ENCODE results near the gene ZNHIT1.

Gene ZNHIT1

GRCh38 chr7:101171442-101171837 is 46.5 kb upstream of the ZNHIT1 start:
- H3K4me3 ChIP-seq (ENCODE audit: low read depth, low read length) = no peak overlapping the region
- no peak for DNase-seq (ENCODE audit: low read depth)
- TF ChIP-seq, protein P1, sequence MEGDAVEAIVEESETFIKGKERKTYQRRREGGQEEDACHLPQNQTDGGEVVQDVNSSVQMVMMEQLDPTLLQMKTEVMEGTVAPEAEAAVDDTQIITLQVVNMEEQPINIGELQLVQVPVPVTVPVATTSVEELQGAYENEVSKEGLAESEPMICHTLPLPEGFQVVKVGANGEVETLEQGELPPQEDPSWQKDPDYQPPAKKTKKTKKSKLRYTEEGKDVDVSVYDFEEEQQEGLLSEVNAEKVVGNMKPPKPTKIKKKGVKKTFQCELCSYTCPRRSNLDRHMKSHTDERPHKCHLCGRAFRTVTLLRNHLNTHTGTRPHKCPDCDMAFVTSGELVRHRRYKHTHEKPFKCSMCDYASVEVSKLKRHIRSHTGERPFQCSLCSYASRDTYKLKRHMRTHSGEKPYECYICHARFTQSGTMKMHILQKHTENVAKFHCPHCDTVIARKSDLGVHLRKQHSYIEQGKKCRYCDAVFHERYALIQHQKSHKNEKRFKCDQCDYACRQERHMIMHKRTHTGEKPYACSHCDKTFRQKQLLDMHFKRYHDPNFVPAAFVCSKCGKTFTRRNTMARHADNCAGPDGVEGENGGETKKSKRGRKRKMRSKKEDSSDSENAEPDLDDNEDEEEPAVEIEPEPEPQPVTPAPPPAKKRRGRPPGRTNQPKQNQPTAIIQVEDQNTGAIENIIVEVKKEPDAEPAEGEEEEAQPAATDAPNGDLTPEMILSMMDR (IDR thresholded peaks at IDR 0.05; ENCODE audit: insufficient read depth, low read depth, low read length, missing control alignments) = peak; percentile 2

DNA sequence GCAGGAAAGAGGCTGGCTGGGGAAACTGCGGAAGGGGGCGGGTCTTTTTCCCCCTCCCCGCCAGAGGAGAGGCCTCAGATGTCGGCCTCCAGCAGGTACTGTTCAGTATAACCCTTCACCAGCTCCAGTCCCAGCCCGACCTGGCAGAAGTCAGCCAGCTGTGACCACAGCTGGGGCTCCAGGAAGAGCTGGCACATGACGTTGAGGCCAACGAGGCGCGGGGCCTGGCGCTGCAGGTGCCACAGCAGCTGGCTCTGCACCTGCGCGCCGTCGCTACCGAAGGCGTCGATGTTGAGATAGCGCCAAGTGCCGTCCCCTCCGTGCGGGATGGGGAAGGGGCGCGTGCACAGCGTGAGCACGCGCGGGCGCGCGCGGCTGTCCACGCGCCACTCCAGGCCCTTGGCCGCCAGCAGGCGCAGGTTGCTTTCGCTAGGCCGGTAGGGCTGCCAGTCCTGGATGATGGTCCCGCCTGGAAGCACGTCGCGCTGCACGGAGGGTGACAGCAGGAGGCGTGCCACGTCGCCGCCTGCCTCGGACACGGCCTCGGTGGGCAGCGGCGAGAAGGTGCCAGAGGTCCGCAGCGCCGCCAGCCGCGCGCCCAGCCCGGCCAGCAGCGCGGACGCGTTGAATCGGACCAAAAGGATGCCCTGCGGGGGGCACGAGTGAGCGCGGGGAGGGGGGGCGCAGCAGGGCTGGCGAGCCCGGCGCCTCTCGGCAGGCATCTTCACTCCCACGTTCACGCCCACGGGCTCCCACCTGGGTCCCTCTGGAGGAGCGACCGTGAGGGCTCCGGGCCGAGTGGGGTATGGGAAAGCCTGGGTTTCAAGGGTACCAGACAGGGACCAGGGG is 45.7 kb upstream of the ZNHIT1 start:
- TF ChIP-seq, protein P1 (IDR thresholded peaks at IDR 0.05; ENCODE audit: insufficient read depth, low read depth, low read length, missing control alignments) = no peak
- no peak overlapping the region for H3K4me3 ChIP-seq (ENCODE audit: low read depth, low read length)
- DNase-seq (ENCODE audit: low read depth) = no peak

- TF ChIP-seq, protein P1 (IDR thresholded peaks at IDR 0.05; ENCODE audit: insufficient read depth, low read depth, low read length, missing control alignments) = no peak
- no peak overlapping the region for H3K4me3 ChIP-seq (ENCODE audit: low read depth, low read length)
- no peak for DNase-seq (ENCODE audit: low read depth)
Observed at GRCh38 chr7:101172854-101173751, 44.9 kb upstream of the ZNHIT1 start.

DNA sequence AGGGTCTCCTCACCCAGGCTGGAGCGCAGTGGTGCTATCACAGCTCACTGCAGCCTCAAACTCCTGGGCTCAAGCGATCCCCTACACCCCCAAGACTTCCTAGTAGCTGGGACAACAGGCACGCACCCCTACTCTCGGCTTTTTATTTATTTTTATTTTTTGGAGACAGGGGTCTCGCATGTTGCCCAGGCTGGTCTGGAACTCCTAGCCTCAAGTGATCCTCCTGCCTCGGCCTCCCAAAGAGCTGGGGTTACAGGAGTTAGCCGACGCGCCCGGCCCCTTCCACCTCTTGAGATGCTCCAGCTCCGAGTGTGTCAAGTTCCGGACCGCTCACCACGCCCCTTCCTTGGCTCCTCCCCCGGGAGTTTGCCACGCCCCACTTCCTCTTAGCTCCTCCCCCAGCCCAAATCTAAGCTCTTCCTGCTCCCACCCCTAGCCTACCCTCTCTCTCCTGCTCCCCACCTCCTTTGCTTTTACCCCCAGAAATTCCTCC is 44.2 kb upstream of the ZNHIT1 start:
- TF ChIP-seq, protein P1 (IDR thresholded peaks at IDR 0.05; ENCODE audit: insufficient read depth, low read depth, low read length, missing control alignments) = no peak
- peak; percentile 73 for DNase-seq (ENCODE audit: low read depth)
- H3K4me3 ChIP-seq (ENCODE audit: low read depth, low read length) = no peak overlapping the region

DNA sequence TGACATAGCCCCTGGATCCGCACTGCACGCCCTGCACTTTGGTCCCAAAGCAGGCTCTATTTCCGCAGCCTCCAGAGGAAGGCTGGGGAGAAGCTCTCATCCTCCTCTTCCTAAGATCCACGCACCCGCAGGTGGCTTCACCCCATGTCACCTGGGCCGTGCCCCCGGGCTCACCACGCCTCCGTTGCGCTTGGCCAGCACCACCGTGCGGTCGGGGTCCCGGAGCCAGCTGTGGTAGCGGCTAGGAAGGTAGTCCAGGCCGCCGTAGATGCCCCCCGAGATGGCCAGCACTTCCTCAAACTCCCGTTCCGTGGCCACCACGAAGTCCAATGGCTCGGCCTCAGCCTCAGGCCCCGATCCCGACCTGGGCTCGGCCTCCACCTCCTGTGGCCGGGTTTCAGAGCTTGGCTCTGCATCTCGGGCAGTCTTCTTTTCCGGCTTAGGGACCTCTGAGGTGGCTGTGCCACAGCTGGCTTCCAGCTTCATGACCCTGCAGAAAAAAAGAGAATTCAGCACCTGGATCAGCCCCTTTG is 43.6 kb upstream of the ZNHIT1 start:
- no peak for DNase-seq (ENCODE audit: low read depth)
- H3K4me3 ChIP-seq (ENCODE audit: low read depth, low read length) = no peak overlapping the region
- TF ChIP-seq, protein P1 (IDR thresholded peaks at IDR 0.05; ENCODE audit: insufficient read depth, low read depth, low read length, missing control alignments) = no peak

GRCh38 chr7:101175664-101176063 is 42.3 kb upstream of the ZNHIT1 start:
- TF ChIP-seq, protein P1 (IDR thresholded peaks at IDR 0.05; ENCODE audit: insufficient read depth, low read depth, low read length, missing control alignments) = no peak
- no peak for DNase-seq (ENCODE audit: low read depth)

More at GRCh38 chr7:101175664-101176063, 42.3 kb upstream of the ZNHIT1 start:
- H3K4me3 ChIP-seq (ENCODE audit: low read depth, low read length) = no peak overlapping the region
